Suprapubic skin (tissue), 4 donors: Measurements from ENCODE around the gene ZNF506. TPM values are rescaled to one million over a fixed set of nuclear protein-coding genes. Genes with fewer than 3 reads are reported as not detected.

Experiments used
- DNase-seq, 2 donors: peaks; one replicate each; pipeline ENCODE4 v3.0.0-alpha.2; 2019; ENCODE audit warnings: low spot score in 2 of 2
- H3K27ac ChIP-seq: fragments of 200-600 bp; sonication (generic); one replicate; pipeline ENCODE4 v1.5.1; 2019
- H3K27me3 ChIP-seq: fragments of 200-600 bp; sonication (generic); one replicate; pipeline ENCODE4 v1.5.1; 2019
- H3K36me3 ChIP-seq: fragments of 200-600 bp; sonication (generic); one replicate; pipeline ENCODE4 v1.5.1; 2019
- H3K4me1 ChIP-seq: fragments of 200-600 bp; sonication (generic); one replicate; pipeline ENCODE4 v1.5.1; 2019
- H3K4me3 ChIP-seq: fragments of 200-600 bp; sonication (generic); one replicate; pipeline ENCODE4 v1.5.1; 2019; ENCODE audit warnings: mild to moderate bottlenecking
- H3K9me3 ChIP-seq: fragments of 200-600 bp; sonication (generic); one replicate; pipeline ENCODE4 v1.5.1; 2019
- EP300 ChIP-seq: sonication (generic); formaldehyde crosslinking; IDR thresholded peaks from one replicate; pipeline ENCODE4 v1.6.1; 2017; ENCODE audit warnings: antibody characterized with exemption
- POLR2A ChIP-seq, 2 donors: fragments of 450-650 bp; IDR thresholded peaks; one replicate each; pipeline ENCODE4 v1.6.1; 2017; ENCODE audit warnings: antibody characterized with exemption in 2 of 2, mild to moderate bottlenecking in 2 of 2, moderate library complexity in 2 of 2
- POLR2AphosphoS5 ChIP-seq, 3 donors: sonication (generic); formaldehyde crosslinking; IDR thresholded peaks; one replicate each; pipeline ENCODE4 v1.6.1; 2017; ENCODE audit warnings: antibody characterized with exemption in 3 of 3
- WGBS: methylation state at CpG from one replicate; pipeline ENCODE4 v1.1.5; 2018; 5-methylcytosine and 5-hydroxymethylcytosine counted together
- total RNA-seq, 4 donors: library from RNA; depleted of rRNA; stranded (reverse); fragments of >200 nt; gene quantifications; one replicate each; pipeline ENCODE4 v1.1.0, GENCODE V29; 2016
- TF ChIP-seq, protein P1 (sequence below), 2 donors: fragments of 200-600 bp in 1 of 2; fragments of 450-650 bp in 1 of 2; sonication (generic) in 1 of 2; IDR thresholded peaks; one replicate each; pipeline ENCODE4 v1.5.1; 2016 to 2019; ENCODE audit warnings: antibody characterized with exemption in 2 of 2, mild to moderate bottlenecking in 1 of 2, moderate library complexity in 1 of 2

The ZNF506 gene
- total RNA-seq, 4 donors from 2014 or later = 29.1 to 72.7 (median 48.8) TPM

- 97% methylated on average over 4 of the region's 4 CpGs for WGBS
- Histone ChIP-seq H3K27ac (no peak overlapping the region), H3K27me3 (no peaks in the 10 kb centered on the region), H3K4me3 (no peak overlapping the region), H3K36me3 (no peaks in the 10 kb centered on the region), H3K9me3 (no peaks in the 10 kb centered on the region), H3K4me1 (no peaks in the 10 kb centered on the region)
- TF ChIP-seq, protein P1, sequence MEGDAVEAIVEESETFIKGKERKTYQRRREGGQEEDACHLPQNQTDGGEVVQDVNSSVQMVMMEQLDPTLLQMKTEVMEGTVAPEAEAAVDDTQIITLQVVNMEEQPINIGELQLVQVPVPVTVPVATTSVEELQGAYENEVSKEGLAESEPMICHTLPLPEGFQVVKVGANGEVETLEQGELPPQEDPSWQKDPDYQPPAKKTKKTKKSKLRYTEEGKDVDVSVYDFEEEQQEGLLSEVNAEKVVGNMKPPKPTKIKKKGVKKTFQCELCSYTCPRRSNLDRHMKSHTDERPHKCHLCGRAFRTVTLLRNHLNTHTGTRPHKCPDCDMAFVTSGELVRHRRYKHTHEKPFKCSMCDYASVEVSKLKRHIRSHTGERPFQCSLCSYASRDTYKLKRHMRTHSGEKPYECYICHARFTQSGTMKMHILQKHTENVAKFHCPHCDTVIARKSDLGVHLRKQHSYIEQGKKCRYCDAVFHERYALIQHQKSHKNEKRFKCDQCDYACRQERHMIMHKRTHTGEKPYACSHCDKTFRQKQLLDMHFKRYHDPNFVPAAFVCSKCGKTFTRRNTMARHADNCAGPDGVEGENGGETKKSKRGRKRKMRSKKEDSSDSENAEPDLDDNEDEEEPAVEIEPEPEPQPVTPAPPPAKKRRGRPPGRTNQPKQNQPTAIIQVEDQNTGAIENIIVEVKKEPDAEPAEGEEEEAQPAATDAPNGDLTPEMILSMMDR (IDR thresholded peaks at IDR 0.05) = no peak
- TF ChIP-seq POLR2A (IDR thresholded peaks at IDR 0.05) = no peak
- no peak for TF ChIP-seq EP300
- no peak for TF ChIP-seq POLR2AphosphoS5 (IDR thresholded peaks at IDR 0.05)
- DNase-seq = no peak
Observed at GRCh38 chr19:19758164-19758563, 63.4 kb downstream of the ZNF506 start.

- DNase-seq = no peak
- 87% methylated on average over 9 of the region's 11 CpGs for WGBS
Observed at GRCh38 chr19:19752760-19753403, 68.7 kb downstream of the ZNF506 start.

GRCh38 chr19:19751846-19752245 is 69.7 kb downstream of the ZNF506 start:
- 70% methylated on average over 6 of the region's 12 CpGs for WGBS
- Histone ChIP-seq H3K36me3 (no peaks in the 10 kb centered on the region), H3K9me3 (no peaks in the 10 kb centered on the region), H3K27me3 (no peaks in the 10 kb centered on the region), H3K4me1 (no peaks in the 10 kb centered on the region), H3K4me3 (no peak overlapping the region), H3K27ac (no peak overlapping the region)
- no peak for DNase-seq
- TF ChIP-seq, protein P1 (IDR thresholded peaks at IDR 0.05) = no peak
- TF ChIP-seq EP300 (no peak), POLR2A (IDR thresholded peaks at IDR 0.05) (no peak), POLR2AphosphoS5 (IDR thresholded peaks at IDR 0.05) (no peak)

More at GRCh38 chr19:19752760-19753403, 68.7 kb downstream of the ZNF506 start:
- no peak for TF ChIP-seq EP300
- TF ChIP-seq POLR2A (IDR thresholded peaks at IDR 0.05) = no peak
- TF ChIP-seq, protein P1 (IDR thresholded peaks at IDR 0.05) = no peak
- TF ChIP-seq POLR2AphosphoS5 (IDR thresholded peaks at IDR 0.05) = no peak
- H3K27me3 ChIP-seq = no peaks in the 10 kb centered on the region
- no peak overlapping the region for H3K4me3 ChIP-seq
- no peaks in the 10 kb centered on the region for H3K36me3 ChIP-seq
- no peaks in the 10 kb centered on the region for H3K9me3 ChIP-seq
- H3K27ac ChIP-seq = no peak overlapping the region
- no peaks in the 10 kb centered on the region for H3K4me1 ChIP-seq

- no peak for DNase-seq
- no peak for TF ChIP-seq EP300
- TF ChIP-seq, protein P1 (IDR thresholded peaks at IDR 0.05) = no peak
- TF ChIP-seq POLR2A (IDR thresholded peaks at IDR 0.05) = no peak
- no peak for TF ChIP-seq POLR2AphosphoS5 (IDR thresholded peaks at IDR 0.05)
- no peaks in the 10 kb centered on the region for H3K9me3 ChIP-seq
Observed at GRCh38 chr19:19750842-19751790, 70.4 kb downstream of the ZNF506 start.

More at GRCh38 chr19:19750842-19751790, 70.4 kb downstream of the ZNF506 start:
- Histone ChIP-seq H3K4me3 (no peak overlapping the region), H3K36me3 (no peaks in the 10 kb centered on the region), H3K4me1 (no peaks in the 10 kb centered on the region), H3K27me3 (no peaks in the 10 kb centered on the region), H3K27ac (no peak overlapping the region)
- WGBS = 82% methylated on average over 27 of the region's 40 CpGs
